Smooth muscle cell (in vitro differentiated cells): ENCODE data around the gene PLXNB2. TPM values are rescaled to one million over a fixed set of nuclear protein-coding genes. Genes with fewer than 3 reads are reported as not detected.

Source experiments
- DNase-seq: peaks from one replicate; lab custom pipeline; 2025; ENCODE audit not compliant: unreplicated experiment; lab: John Stamatoyannopoulos, UW
- H2AFZ ChIP-seq: fragments of 200-600 bp; sonication (generic); 2 replicates; pipeline ENCODE4 v1.6.0; 2016; ENCODE audit warnings: antibody characterized with exemption, low read depth, mild to moderate bottlenecking
- H3F3A ChIP-seq: fragments of 200-600 bp; sonication (generic); 2 replicates; pipeline ENCODE4 v1.6.0; 2017; ENCODE audit warnings: antibody characterized with exemption, low read depth
- H3K27ac ChIP-seq: fragments of 200-600 bp; sonication (generic); 2 replicates; pipeline ENCODE4 v1.5.1; 2016; ENCODE audit warnings: low read depth, mild to moderate bottlenecking
- H3K27me3 ChIP-seq: fragments of 200-600 bp; sonication (generic); 2 replicates; pipeline ENCODE4 v1.6.1; 2016; ENCODE audit warnings: low read depth, mild to moderate bottlenecking
- H3K36me3 ChIP-seq: fragments of 200-600 bp; sonication (generic); 2 replicates; pipeline ENCODE4 v1.5.1; 2016; ENCODE audit warnings: low read depth
- H3K4me1 ChIP-seq: fragments of 200-600 bp; sonication (generic); 2 replicates; pipeline ENCODE4 v1.5.1; 2016; ENCODE audit warnings: low read depth
- H3K4me2 ChIP-seq: fragments of 200-600 bp; sonication (generic); 2 replicates; pipeline ENCODE4 v1.6.0; 2016; ENCODE audit warnings: mild to moderate bottlenecking
- H3K4me3 ChIP-seq: fragments of 200-600 bp; sonication (generic); 2 replicates; pipeline ENCODE4 v1.5.1; 2016; ENCODE audit warnings: mild to moderate bottlenecking
- H3K79me2 ChIP-seq: fragments of 200-600 bp; sonication (generic); 2 replicates; pipeline ENCODE4 v1.6.0; 2016; ENCODE audit warnings: low read depth, mild to moderate bottlenecking
- H3K9ac ChIP-seq: fragments of 200-600 bp; sonication (generic); 2 replicates; pipeline ENCODE4 v1.6.0; 2016; ENCODE audit warnings: low read depth
- H3K9me3 ChIP-seq: fragments of 200-600 bp; sonication (generic); replicated peaks from 2 replicates; pipeline ENCODE4 v1.5.1; 2016; ENCODE audit warnings: low read depth
- H4K20me1 ChIP-seq: fragments of 200-600 bp; sonication (generic); 2 replicates; pipeline ENCODE4 v1.6.0; 2016; ENCODE audit warnings: low read depth
- WGBS: methylation state at CpG from one replicate; pipeline ENCODE4 v1.1.7; 2016; ENCODE audit warnings: low lambda C conversion rate; 5-methylcytosine and 5-hydroxymethylcytosine counted together
- polyA plus RNA-seq: library from polyadenylated mRNA; unstranded; fragments of >200 nt; fragmentation: Nextera tagmentation; extraction: Ambion mirVana; gene quantifications from 2 replicates; pipeline ENCODE4 v1.2.1, GENCODE V29; 2016
- total RNA-seq: library from RNA; depleted of rRNA; stranded (reverse); fragments of >200 nt; gene quantifications from 2 replicates; pipeline ENCODE4 v1.2.3, GENCODE V29; 2014
- TF ChIP-seq, protein P1 (sequence below): fragments of 200-600 bp; sonication (generic); IDR thresholded peaks from 2 replicates; pipeline ENCODE4 v1.5.1; 2017; ENCODE audit warnings: borderline replicate concordance, mild to moderate bottlenecking, antibody characterized with exemption; ENCODE audit not compliant: insufficient read depth, poor library complexity, severe bottlenecking

The PLXNB2 gene
- total and polyA plus RNA-seq, 2 experiments from 2014 or later = 195 to 210 TPM

DNA sequence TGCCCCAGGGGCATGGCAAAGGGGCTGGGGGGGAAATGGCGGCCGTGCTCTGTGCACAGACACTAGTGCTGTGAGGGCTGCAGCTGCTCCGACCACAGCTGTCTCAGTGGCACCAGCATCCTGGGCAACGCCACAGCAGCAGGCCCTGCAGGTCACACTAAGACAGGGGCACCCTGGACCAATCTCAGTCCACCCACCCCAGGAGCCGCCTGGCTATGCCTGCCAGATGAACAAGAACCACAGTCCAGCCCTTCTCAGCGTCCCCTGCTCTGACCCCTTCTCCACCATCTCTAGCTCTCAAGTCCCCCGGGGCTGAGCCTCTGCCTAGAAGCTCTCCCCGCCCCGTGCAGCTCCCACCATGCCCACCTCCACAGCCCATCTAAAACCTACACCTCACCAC is 79.1 kb downstream of the PLXNB2 start:
- no peak for DNase-seq
- no peaks in the 10 kb centered on the region for H3K9me3 ChIP-seq
- H3K4me2 ChIP-seq = no peak overlapping the region

DNA sequence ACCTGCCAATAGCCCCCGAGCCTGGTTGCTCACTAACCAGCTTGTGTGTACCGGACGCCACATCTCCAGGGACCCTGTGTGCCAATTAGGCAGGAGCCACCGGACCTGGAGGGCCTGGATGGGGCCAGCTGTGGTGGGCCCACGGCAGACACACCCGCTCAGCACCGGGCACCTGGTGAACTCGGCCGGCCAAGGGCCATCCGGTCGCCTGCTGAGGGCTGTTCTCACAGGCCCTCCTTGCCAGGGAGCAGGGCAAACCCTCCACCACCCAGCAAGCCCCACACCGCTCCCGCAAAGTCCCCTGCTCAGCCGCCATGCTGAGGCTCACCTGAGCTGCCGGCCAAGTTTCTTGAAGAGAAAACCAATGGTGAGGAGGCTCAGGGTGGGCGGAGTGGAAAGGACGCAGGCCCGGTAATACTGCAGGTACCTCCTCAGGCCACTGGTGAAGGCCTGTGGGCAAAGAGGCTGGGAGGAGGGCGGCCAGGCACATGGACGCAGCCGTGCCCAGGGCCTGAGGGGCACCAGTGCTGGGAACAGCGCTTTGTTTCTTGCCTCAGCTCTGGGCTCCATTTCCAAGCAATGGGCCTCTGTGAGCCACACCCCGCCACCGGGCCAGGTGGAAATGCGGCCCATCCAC is 79.7 kb downstream of the PLXNB2 start:
- H3K4me1 ChIP-seq = no peaks in the 10 kb centered on the region
- H4K20me1 ChIP-seq = no peaks in the 10 kb centered on the region
- no peak overlapping the region for H3K4me2 ChIP-seq
- H3K9ac ChIP-seq = no peak overlapping the region
- no peaks in the 10 kb centered on the region for H3F3A ChIP-seq
- H3K79me2 ChIP-seq = no peaks in the 10 kb centered on the region
- no peak for DNase-seq
- no peak overlapping the region for H3K27ac ChIP-seq
- no peak overlapping the region for H2AFZ ChIP-seq
- H3K4me3 ChIP-seq = no peak overlapping the region
- no peaks in the 10 kb centered on the region for H3K36me3 ChIP-seq
- TF ChIP-seq, protein P1, sequence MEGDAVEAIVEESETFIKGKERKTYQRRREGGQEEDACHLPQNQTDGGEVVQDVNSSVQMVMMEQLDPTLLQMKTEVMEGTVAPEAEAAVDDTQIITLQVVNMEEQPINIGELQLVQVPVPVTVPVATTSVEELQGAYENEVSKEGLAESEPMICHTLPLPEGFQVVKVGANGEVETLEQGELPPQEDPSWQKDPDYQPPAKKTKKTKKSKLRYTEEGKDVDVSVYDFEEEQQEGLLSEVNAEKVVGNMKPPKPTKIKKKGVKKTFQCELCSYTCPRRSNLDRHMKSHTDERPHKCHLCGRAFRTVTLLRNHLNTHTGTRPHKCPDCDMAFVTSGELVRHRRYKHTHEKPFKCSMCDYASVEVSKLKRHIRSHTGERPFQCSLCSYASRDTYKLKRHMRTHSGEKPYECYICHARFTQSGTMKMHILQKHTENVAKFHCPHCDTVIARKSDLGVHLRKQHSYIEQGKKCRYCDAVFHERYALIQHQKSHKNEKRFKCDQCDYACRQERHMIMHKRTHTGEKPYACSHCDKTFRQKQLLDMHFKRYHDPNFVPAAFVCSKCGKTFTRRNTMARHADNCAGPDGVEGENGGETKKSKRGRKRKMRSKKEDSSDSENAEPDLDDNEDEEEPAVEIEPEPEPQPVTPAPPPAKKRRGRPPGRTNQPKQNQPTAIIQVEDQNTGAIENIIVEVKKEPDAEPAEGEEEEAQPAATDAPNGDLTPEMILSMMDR = no peak
- WGBS = 93% methylated on average over 25 of the region's 25 CpGs
- no peaks in the 10 kb centered on the region for H3K9me3 ChIP-seq
- H3K27me3 ChIP-seq = no peaks in the 10 kb centered on the region

More for the DNA sequence above, 79.1 kb downstream of the PLXNB2 start:
- no peak overlapping the region for H3K9ac ChIP-seq
- H3K4me3 ChIP-seq = no peak overlapping the region
- TF ChIP-seq, protein P1 = no peak
- H3K79me2 ChIP-seq = no peaks in the 10 kb centered on the region
- H3K4me1 ChIP-seq = no peaks in the 10 kb centered on the region
- H3K36me3 ChIP-seq = no peaks in the 10 kb centered on the region
- no peak overlapping the region for H3K27ac ChIP-seq
- no peaks in the 10 kb centered on the region for H3K27me3 ChIP-seq
- H3F3A ChIP-seq = no peaks in the 10 kb centered on the region
- peaks cover 4% of the 10 kb centered on the region for H4K20me1 ChIP-seq
- no peak overlapping the region for H2AFZ ChIP-seq
- WGBS = over 99% methylated on average over 9 of the region's 9 CpGs

- WGBS = 98% methylated on average over 17 of the region's 18 CpGs
- Histone ChIP-seq H3K4me3 (no peak overlapping the region), H3K4me2 (no peak overlapping the region), H2AFZ (no peak overlapping the region), H3K36me3 (no peaks in the 10 kb centered on the region), H3K27me3 (no peaks in the 10 kb centered on the region), H3K79me2 (no peaks in the 10 kb centered on the region), H3K9me3 (no peaks in the 10 kb centered on the region), H4K20me1 (no peaks in the 10 kb centered on the region), H3K4me1 (no peaks in the 10 kb centered on the region), H3K9ac (no peak overlapping the region), H3F3A (no peaks in the 10 kb centered on the region), H3K27ac (no peak overlapping the region)
- DNase-seq = no peak
- TF ChIP-seq, protein P1 = no peak
Observed at GRCh38 chr22:50226875-50227165, 80.6 kb downstream of the PLXNB2 start.
